SKM-1 (cell line): ENCODE data around the gene OR5H14.
"Not testable (repeated sequence)": the region's sequence is repeated elsewhere in the genome, so short reads cannot be mapped to it uniquely, and the experiment has no call there.

Experiments used
- DNase-seq: peaks from one replicate; lab custom pipeline; 2025; ENCODE audit not compliant: unreplicated experiment; lab: John Stamatoyannopoulos, UW

Gene OR5H14

DNA sequence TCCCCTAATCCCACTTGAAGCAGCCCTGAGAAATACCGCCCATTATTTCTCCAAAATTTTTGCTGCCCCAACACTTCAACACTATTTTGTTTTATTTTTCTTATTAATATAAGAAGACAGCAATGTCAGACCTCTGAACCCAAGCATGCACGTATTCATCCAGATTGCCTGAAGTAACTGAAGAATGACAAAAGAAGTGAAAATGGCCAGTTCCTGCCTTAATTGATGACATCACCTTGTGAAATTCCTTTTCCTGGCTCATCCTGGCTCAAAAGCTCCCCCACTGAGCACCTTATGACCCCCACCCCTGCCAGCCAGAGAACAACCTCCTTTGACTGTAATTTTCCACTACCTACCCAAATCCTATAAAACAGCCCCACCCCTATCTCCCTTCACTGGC, 49.0 kb downstream of the OR5H14 start:
- DNase-seq = not testable (repeated sequence)

DNA sequence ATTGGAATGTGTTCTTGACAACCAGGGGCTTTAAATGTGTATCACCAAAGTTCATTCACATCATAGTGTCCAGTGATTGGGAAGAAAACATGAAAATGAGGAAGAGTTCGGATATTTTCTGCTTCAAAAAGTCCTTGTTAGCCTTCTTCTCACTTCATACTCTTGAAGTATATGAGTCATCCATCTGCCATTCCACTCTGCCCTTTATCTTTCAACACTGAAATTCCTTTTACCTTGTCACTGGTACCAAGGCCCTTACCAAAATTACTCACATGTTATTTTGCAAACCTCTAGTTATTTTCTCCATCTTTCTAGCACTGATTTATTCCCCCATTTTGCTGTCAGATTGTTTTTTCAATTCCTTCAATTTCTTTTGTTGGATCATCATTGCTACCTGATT, 51.7 kb downstream of the OR5H14 start:
- no peak for DNase-seq
